Cardiac muscle cell (in vitro differentiated cells and primary cell): ENCODE measurements around the gene PAAF1. TPM values are rescaled to one million over a fixed set of nuclear protein-coding genes. Genes with fewer than 3 reads are reported as not detected.

ENCODE experiments used
- DNase-seq, 2 donors: peaks; one replicate each; pipeline versions ENCODE4 v3.0.0 to v3.0.0-alpha.2; 2010 to 2017; ENCODE audit warnings: low read depth in 1 of 2, low spot score in 1 of 2
- H3K27ac ChIP-seq: fragments of 200-600 bp; sonication (generic); 2 replicates; pipeline ENCODE4 v1.5.1; 2016
- H3K27me3 ChIP-seq: fragments of 200-600 bp; sonication (generic); 2 replicates; pipeline ENCODE4 v1.6.0; 2016; ENCODE audit warnings: control low read depth
- H3K36me3 ChIP-seq: fragments of 200-600 bp; sonication (generic); 2 replicates; pipeline ENCODE4 v1.5.1; 2016; ENCODE audit warnings: control low read depth
- H3K4me1 ChIP-seq: fragments of 200-600 bp; sonication (generic); 2 replicates; pipeline ENCODE4 v1.8.1; 2017; ENCODE audit warnings: low read depth, mild to moderate bottlenecking, mixed run types
- H3K4me3 ChIP-seq: fragments of 200-600 bp; sonication (generic); 2 replicates; pipeline ENCODE4 v1.5.1; 2016; ENCODE audit warnings: mild to moderate bottlenecking
- H3K9me3 ChIP-seq: fragments of 200-600 bp; sonication (generic); 2 replicates; pipeline ENCODE4 v1.5.1; 2017; ENCODE audit warnings: low read depth, mild to moderate bottlenecking, control low read depth
- polyA plus RNA-seq: library from polyadenylated mRNA; unstranded; fragments of >200 nt; fragmentation: Nextera tagmentation; extraction: Ambion mirVana; gene quantifications from 2 replicates; pipeline ENCODE4 v1.2.1, GENCODE V29; 2016
- total RNA-seq: library from RNA; depleted of rRNA; stranded (reverse); fragments of >200 nt; gene quantifications from 2 replicates; pipeline ENCODE4 v1.2.3, GENCODE V29; 2016
- TF ChIP-seq, protein P1 (sequence below): IDR thresholded peaks from 2 replicates; pipeline ENCODE4 v1.5.1; 2012; ENCODE audit warnings: low read depth, mild to moderate bottlenecking, low read length

Gene PAAF1
- total and polyA plus RNA-seq, 2 experiments from 2014 or later, result 63.9 to 97.2 TPM

DNA sequence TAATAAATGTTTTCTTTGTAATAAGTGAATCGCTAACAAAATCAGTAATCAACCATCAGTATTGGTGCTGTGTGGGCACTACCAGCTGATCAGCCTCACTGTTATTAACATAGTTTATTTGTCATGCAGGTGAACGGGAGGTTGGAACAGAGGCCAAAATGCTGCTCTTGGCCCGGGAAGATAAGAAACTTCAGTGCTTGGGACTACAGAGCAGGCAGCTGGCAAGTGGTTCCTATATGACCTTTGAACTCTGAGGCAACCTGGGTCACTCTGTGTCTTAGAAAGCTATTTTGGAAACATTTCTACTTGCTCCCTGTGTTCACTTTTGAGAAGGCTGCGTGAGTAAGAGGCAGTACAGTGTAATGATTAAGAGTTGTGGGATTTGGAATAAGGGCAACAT lies 37.5 kb downstream of the PAAF1 start:
- Histone ChIP-seq H3K27ac (peak overlapping the region; percentile 61), H3K4me3 (no peak overlapping the region), H3K36me3 (peaks cover 51% of the 10 kb centered on the region), H3K9me3 (no peaks in the 10 kb centered on the region), H3K4me1 (no peaks in the 10 kb centered on the region), H3K27me3 (no peaks in the 10 kb centered on the region)
- peak in 1 of 2 donors; percentile 2 for DNase-seq
- TF ChIP-seq, protein P1, sequence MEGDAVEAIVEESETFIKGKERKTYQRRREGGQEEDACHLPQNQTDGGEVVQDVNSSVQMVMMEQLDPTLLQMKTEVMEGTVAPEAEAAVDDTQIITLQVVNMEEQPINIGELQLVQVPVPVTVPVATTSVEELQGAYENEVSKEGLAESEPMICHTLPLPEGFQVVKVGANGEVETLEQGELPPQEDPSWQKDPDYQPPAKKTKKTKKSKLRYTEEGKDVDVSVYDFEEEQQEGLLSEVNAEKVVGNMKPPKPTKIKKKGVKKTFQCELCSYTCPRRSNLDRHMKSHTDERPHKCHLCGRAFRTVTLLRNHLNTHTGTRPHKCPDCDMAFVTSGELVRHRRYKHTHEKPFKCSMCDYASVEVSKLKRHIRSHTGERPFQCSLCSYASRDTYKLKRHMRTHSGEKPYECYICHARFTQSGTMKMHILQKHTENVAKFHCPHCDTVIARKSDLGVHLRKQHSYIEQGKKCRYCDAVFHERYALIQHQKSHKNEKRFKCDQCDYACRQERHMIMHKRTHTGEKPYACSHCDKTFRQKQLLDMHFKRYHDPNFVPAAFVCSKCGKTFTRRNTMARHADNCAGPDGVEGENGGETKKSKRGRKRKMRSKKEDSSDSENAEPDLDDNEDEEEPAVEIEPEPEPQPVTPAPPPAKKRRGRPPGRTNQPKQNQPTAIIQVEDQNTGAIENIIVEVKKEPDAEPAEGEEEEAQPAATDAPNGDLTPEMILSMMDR, result no peak

DNA sequence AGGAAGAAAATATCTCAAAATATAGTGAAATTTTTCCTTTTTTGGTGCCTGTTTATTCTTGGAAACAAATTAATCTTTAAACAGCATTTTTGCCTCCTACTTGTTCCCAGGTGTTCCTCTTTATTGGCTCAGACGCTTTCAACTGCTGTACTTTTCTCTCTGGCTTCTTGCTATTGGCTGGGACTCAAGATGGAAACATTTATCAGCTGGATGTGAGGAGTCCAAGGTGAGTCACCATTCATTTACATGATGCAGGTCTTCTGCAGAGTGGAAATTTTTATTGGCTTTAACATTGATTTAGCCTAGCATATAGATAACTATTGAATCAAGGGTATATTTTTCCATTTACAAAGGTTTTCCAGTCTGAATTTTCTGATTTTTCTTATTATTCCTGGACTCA lies 39.6 kb downstream of the PAAF1 start:
- Histone ChIP-seq H3K27ac (no peak overlapping the region), H3K9me3 (no peaks in the 10 kb centered on the region), H3K36me3 (peaks cover 46% of the 10 kb centered on the region), H3K27me3 (no peaks in the 10 kb centered on the region), H3K4me1 (no peaks in the 10 kb centered on the region), H3K4me3 (no peak overlapping the region)
- no peak for DNase-seq
- TF ChIP-seq, protein P1, result no peak

DNA sequence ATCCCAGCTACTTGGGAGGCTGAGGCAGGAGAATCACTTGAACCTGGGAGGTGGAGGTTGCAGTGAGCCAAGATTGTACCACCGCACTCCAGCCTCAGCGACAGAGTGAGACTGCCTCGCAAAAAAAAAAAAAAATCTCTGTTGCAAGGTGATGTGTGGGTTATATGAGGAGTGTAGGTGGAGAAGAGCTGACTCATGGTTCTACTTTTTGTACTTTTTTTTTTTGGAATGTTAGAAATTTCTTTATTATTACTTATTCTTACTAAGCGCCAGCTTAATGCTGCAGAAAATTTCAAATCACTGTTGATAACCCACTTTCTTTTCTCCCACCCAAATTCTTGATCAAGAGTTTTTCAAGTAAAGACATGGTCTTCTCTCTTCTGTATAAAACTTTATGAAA lies 44.4 kb downstream of the PAAF1 start:
- Histone ChIP-seq H3K36me3 (peaks cover 36% of the 10 kb centered on the region), H3K9me3 (no peaks in the 10 kb centered on the region)
- no peak for DNase-seq

DNA sequence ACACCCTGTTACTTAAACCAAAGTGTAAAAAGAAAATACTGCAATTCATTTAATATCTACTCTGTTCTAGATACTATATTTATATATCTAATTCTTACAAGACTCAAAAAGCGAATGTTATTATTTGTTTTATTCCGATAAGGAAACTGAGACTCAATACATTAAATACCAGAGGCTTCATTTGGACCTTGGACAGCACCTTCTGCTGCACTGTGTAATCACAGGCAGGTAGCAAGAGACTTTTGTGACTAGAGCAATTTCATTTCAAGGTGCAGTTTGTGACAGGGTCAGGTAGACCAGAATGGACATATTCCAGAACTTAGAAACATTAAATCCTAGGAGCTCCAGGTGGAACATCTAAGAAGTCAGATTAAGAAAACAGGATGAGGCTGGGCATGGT lies 52.6 kb downstream of the PAAF1 start:
- TF ChIP-seq, protein P1, result no peak
- Histone ChIP-seq H3K27me3 (no peaks in the 10 kb centered on the region), H3K27ac (no peak overlapping the region), H3K36me3 (peaks cover 27% of the 10 kb centered on the region), H3K9me3 (no peaks in the 10 kb centered on the region), H3K4me1 (no peaks in the 10 kb centered on the region), H3K4me3 (no peak overlapping the region)
- DNase-seq, result no peak

More for the DNA sequence above, 44.4 kb downstream of the PAAF1 start:
- H3K4me1 ChIP-seq, result no peaks in the 10 kb centered on the region
- H3K27me3 ChIP-seq, result no peaks in the 10 kb centered on the region
- no peak overlapping the region for H3K27ac ChIP-seq
- TF ChIP-seq, protein P1, result no peak
- no peak overlapping the region for H3K4me3 ChIP-seq

DNA sequence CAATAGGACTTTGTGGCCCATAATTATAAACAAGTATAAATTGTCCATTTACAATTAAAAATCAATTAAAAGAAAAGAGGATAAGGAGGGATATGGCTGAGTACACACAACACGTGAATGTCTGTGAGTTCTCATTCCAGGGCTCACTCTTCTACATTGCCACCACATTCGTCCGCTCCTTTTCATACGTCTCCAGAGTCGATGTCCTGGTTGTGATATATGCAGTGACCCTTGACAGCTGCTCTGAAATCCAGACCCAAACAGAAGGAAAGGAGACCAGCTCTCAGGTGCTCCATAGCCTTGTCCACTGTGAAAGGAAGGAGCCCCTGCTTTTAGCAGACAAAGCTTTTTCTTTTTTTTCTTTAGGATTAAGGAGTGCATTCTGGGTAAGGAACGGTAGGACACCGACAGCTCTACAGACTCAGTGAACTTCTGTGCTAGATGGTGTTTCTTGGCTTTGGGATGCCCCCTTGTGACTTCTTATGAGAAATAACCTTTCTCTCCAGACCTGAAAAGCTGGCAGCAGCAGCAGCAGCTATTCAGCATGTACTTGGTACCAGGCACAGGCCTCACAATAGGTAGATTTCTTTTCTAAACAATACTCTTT lies 54.3 kb downstream of the PAAF1 start:
- Histone ChIP-seq H3K27ac (peak overlapping the region; percentile 47), H3K27me3 (no peaks in the 10 kb centered on the region), H3K36me3 (peaks cover 27% of the 10 kb centered on the region), H3K4me1 (no peaks in the 10 kb centered on the region), H3K4me3 (no peak overlapping the region), H3K9me3 (no peaks in the 10 kb centered on the region)
- TF ChIP-seq, protein P1, result peak; percentile 51
- peak; percentile 74 to 86 for DNase-seq
